ENCODE data around the gene TMEM41A.

GRCh38 chr3:185539934-185540333, 41.1 kb upstream of the TMEM41A start:
- TF ChIP-seq EP300 (IDR thresholded peaks at IDR 0.05) = no peak
- no peak for TF ChIP-seq POLR2A (IDR thresholded peaks at IDR 0.05)

Data from sigmoid colon (tissue), 4 donors.